Activated CD8-positive, alpha-beta memory T cell treated with anti-CD3 and anti-CD28 coated beads, Interleukin-2, amount 50 U/mL, for 4 hours (primary cell): ENCODE measurements around the gene DQX1.
A peak's percentile ranks its signal among the peaks of the same experiment; 100 is the strongest.

Experiments
- DNase-seq: peaks from one replicate; pipeline ENCODE4 v3.0.0-alpha.2; 2020

DQX1 gene

GRCh38 chr2:74553892-74554819 is 28.1 kb upstream of the DQX1 start, which contains the start of the genes DOK1 and LOXL3:
Gene DOK1 (plus strand): TSS chr2:74554720. CDS start chr2:74554755, 35 bp downstream.
Gene LOXL3 (minus strand): TSS chr2:74553942. CDS start chr2:74552634, 1,308 bp downstream.
- peak; percentile 79 for DNase-seq

DNA sequence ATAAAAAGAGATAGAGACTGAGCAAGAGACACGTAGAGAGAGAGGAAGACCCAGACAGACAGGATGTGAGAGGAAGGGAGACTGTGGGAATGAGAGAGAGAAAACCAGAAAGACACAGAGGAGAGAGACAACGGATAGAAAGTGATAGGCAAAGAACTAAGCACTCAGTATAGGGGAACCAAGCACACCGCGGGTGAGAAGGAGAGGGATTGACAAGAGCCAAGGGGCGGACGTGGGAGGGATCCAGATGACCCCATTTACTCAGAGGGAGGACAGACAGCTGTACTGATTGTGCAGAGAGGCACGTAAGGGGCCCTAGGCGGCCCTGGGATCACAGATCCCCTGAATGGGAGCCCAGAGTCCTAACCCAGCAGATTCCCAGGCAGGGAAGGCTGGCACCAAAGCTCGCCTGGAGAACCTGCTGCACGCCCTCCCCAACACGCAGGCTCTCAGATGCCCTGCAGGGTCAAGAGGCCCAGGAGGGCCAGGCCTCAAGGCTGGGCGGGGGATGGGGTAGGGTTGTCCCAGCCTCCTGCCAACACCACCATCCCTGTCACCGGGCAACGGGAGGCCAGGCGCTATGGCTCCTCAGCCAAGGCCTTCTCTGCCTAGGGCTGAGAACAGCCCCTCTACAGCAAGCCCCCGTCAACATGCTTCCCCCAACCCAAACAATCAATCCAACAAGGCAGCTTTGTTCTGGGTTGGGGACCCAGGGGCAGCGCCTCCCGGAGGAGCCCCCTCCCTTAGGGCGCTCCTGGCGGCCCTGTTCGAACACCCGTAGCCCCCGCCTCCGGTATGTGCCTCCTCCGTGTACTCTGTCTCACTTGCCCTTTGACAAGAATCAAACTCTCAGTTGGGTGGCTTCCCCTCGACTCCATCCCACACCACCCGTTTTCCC is 27.1 kb upstream of the DQX1 start:
- DNase-seq: no peak

GRCh38 chr2:74551942-74552913 is 26.2 kb upstream of the DQX1 start:
- DNase-seq: no peak

GRCh38 chr2:74551530-74551929 is 25.5 kb upstream of the DQX1 start:
- DNase-seq: no peak

DNA sequence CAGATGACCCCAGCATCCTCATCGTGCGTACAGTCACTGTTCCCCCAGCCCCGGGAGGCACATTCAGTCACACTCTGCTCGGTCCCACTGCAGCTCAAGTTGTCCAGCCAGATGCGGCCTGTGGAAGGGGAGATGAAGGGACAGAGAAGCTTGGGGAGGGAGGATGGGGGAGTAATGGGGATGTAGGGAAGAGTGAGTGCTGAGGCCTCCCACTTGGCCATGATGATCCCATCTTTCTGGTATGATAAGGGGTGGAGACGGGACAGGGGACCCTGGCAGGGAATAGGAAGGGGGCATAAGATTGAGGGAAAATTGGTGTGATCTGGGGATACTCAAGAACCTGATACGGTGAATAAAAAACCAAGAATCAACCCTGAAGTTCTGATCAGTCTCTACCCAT is 24.2 kb upstream of the DQX1 start:
- no peak for DNase-seq

DNA sequence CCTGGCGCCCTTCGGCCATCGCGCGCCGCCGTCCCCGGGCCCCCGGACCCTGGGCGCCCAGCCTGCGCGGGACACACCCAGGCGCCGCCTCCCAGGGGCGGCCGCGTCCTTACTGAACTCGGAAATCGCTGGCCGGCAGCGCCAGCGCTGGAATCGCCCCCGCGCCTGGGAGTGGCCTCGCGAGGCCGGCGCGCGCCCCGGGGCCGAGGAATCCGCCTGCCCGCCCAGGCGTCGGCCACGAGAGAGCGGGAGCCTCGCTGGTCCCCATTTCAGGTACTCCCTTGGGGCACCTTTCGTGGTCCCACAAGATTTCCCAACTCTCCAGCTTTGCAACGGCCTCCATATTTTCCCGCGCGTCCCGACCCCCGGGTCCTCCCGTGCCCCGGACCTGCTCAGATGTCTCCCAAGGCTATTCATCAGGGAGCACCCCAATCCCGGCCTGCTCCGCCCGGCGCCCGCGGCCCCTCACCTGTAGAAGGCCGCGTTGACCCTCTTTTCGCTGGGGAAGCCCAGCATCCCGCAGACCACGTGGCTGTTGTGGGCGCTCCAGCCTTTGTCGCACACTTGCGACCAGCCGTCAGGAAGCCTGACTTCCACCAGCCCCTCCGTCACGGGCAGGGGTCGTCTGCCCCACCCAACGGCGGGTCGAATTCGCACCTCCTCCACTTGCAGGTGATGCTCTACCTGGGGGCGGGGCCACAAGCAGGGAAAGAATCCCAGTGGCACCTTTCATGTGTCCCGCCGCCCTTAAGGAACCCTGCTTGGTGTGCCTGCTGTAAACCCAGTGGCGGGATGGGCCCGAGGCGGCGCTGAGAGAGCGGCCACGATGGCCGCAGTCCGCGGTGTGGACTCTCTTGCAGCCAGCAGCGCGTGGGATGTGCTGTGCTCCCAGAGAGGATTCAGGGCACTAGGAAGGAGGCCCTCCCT is 23.1 kb upstream of the DQX1 start:
- DNase-seq: no peak

GRCh38 chr2:74548285-74548899 is 22.4 kb upstream of the DQX1 start:
- DNase-seq: no peak

GRCh38 chr2:74546004-74546403 is 20.0 kb upstream of the DQX1 start:
- DNase-seq: no peak

GRCh38 chr2:74544634-74545033 is 18.6 kb upstream of the DQX1 start:
- no peak for DNase-seq

DNA sequence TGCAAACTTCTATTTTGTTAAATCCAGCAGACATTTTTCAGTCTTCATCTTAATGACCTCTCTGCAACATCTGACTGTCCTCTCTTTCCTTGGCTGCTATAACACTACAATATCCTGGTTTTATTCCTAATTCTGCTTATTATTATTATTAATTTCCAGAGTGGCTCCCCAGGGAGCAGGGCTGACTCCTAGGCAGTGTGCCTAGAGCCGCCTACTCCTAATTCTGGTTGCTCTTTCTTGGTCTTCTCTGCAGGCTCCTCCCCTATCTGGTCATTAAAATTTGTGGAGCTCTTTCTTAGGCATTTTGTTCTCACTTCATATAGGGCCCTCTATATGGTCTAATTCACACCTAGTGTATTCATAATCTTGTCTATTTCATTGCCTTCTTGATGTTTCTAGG is 16.9 kb upstream of the DQX1 start:
- DNase-seq: no peak

GRCh38 chr2:74540291-74540690 is 14.3 kb upstream of the DQX1 start:
- DNase-seq: no peak

- DNase-seq: no peak
Observed at GRCh38 chr2:74538881-74539339, 12.9 kb upstream of the DQX1 start.

DNA sequence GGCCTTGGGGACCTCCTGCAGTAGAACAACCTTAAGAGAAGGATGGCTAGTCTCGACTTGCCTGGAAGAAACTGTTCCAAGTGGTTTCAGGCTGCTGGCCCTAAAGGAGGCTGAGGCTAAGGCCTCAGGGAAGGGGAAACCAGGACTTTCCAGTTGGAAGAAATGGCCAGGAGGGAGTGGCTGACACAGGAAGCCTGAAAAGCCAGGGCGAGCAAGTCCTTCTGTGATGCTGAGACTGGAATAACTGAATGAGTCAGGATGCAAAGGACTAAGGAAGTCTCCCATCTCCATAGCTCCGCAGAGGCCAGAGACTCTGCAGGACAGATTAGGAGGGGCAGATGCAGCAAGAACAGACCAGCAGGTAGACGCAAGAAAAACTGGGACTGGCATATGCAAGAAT is 11.1 kb upstream of the DQX1 start:
- no peak for DNase-seq

DNA sequence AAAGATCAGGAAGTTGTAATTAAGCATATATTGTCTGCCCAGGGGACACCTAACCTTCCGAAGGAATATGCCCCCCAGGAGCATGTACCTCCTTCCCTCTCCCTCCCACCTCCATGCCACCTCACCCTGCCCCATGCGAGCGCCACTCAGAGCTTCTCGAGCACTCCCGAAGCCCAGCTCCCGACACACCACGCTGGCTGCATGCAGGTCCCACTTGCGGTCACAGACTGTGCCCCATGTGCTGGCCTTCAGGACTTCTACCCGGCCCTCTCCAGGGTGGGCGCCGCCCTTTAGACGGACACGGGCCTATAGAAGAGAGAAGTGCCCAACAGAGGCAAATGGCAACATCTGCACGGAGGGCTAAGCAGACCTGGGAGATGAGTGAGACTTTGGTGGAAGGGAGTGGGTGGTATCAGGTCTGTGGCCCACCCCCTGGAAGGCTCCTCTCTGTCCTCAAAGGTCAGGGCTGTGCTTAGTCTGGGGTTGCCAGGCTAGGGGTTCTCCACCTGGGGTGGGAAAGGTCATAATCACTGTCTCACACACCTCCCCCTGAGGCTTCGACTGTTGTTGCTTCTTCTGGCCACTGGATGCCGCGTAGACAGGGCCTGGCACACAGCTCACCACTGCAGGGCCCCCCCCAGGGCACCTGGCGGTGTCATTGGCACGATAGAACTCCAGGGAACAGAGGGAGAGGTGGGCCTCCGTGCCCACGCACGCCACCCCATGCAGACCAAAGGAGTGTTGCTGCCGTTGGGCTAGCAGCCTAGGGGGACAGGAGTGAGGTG is 10.3 kb upstream of the DQX1 start:
- no peak for DNase-seq

- no peak for DNase-seq
Observed at GRCh38 chr2:74535440-74535965, 9.5 kb upstream of the DQX1 start.

- DNase-seq: no peak
Observed at GRCh38 chr2:74534411-74534810, 8.4 kb upstream of the DQX1 start.

GRCh38 chr2:74533464-74533863 is 7.4 kb upstream of the DQX1 start:
- DNase-seq: no peak

DNA sequence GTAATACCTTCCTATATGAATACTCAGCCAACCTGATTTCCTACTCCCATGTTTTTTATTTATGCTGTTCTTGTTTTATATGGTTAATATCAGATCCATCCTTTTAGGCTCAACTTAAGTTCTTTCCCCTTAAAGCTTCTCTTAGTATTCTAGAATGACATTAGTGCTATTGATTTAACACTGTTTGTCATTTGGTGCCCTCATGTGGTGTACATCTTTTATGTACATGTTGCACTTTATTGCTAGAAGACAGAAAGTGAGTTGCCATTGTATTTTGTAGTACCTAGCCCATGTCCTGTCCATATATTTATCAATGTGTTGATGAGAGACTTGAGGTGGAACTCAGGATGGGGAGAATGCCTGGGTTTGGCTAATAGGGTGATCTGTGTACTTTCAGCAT is 6.2 kb upstream of the DQX1 start:
- no peak for DNase-seq

DNA sequence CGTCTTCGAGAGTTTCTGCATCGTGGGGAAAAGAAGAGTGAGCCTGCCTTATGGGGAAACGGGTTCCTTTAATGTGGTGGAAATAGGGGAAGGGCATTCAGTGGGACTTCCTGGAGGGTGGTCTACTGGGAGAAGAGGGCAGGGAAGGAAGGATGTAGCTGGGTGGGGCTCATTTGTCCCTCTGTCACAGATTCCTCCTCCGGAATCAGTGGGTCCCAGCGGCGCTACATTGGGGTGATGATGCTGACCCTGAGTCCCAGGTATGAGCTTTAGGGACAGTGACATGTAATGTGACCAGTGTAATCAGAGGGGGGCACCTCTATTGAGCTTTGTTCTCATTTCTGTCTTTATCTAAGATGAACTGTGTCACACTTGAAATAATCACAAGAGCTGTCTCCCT is 5.6 kb upstream of the DQX1 start:
- no peak for DNase-seq
